Measurements from ENCODE around the gene ATG13.
"Not testable (repeated sequence)": the region's sequence is repeated elsewhere in the genome, so short reads cannot be mapped to it uniquely, and the experiment has no call there.

Gene ATG13

DNA sequence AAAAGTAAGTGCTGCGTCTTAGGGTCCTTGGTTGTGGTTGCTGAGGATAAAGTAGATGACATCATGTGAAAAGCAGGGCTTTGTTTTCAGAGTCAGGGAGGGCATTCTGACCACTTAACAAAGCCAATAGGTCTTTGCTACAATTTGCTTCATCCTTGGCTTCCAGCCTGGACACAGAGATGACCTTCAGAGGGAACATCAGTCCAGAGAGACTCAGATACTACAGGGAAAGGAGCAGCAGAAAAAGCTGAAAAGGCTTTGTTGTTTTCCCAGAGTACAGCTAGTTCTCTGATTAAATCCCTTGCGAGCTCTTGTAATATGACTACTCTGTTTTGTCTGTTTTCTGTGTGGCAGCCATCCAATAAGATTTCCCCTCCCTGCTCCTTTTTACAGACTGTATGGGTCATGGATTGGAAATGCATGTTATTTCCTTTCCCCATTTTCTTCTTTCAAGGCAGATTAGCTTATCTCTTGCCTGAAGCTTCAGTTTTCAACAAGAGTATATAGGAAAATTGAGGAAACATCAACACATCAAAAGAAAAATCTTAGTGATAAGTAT is 31.9 kb downstream of the ATG13 start:
- DNase-seq: no peak

DNA sequence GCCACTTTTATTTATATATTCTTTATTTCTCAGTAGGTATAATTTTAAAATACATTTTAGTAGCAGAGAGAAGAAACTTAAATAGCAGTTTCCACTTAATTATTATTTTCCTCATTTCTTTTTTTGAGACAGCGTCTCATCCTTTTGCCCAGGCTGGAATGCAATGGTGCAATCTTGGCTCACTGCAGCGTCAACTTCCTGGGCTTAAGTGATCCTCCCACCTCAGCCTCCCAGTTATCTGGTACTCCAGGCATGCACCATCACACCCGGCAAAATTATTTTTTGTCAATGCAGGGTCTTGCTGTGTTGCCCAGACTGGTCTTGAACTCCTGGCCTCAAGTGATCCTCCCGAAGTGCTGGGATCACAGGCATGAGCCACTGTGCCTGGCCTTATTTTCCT is 38.3 kb downstream of the ATG13 start:
- DNase-seq: no peak

DNA sequence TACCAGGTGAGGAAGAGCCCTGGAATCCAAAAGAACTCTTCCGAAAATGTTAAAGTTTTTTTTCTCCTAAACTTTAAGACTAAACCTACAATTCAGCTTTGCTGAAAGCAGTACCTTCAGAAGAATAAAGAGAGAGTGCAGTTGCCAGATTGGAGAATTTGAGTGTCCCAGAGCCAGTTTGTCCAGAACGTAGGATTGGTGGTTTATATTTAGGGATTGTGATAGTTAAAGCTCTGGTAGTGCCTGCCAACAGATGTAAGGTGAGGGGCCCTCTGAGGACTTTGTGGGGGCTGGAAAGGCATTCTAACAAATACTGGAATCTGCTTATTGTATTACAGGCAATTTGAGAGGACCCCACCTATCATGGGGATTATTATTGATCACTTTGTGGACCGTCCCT is 39.8 kb downstream of the ATG13 start:
- DNase-seq: no peak

DNA sequence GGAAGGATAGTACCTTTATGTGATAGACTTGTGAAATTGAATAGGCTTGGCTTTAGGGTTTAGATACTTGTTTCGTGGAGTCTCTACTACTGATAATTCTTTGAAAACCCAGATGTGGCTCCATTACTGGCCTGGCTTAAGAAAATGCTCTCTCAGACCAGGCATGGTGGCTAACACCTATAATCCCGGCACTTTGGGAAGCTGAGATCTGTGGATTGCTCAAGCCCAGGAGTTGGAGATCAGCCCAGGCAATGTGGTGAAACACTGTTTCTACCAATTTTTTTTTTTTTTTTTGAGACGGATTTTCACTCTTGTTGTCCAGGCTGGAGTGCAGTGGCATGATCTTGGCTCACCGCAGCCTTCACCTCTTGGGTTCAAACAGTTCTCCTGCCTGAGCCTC is 40.9 kb downstream of the ATG13 start:
- no peak for DNase-seq

DNA sequence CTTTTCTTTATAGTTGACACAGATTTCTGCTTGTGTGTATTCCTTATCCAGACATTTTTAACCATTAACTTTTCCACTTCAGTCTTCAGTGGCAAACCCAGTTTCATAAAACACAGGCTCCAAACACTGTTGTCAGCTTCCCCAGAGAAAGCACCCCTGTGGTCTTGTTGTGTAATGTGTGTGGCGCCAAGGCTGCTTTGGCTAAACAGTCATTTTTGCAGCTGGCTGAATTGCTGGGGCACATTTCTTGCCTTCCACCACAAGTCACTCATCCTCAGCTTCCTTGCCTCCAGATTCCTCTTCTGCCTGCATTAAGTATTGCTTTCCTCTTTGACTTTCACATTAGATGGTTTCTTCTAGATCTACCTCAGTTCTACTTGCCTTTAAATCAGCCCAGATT is 42.6 kb downstream of the ATG13 start:
- no peak for DNase-seq

DNA sequence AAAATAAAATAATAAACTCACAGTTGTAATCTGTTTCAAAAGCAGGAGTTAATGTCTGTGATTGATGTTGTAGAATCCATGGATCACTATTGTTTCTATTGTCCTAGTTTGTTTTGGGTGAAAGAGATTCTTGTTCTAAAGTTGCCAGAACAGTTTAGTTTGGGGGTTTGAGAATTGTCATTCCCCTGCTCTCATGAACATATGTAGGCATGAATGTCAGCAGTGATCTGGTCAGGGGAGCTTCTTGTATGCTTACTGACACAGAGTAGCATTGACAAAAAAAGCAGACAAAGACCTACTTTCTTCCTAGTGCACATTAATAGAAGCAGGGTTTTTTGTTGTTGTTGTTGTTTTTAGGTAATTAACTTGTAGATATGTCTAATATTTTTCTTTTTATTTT is 44.5 kb downstream of the ATG13 start:
- no peak for DNase-seq

DNA sequence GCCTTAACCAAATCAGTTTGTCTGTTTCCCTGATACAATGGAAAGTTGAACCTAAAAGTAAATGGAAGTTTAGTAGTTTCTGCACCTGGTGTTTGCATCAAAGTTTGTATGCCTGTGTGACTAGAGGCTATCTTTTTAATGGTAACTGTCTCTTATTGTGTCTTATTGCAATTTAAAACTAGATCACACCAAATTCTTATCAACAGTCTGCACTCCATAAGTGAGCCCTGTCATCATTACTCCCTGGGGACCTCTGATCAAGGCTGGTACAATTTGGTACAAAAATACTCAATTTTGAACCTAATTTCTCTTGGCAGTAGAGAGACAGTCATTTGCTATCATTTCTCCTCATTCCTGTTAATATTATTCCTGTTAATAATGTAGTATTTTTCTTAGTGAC is 45.0 kb downstream of the ATG13 start:
- no peak for DNase-seq

DNA sequence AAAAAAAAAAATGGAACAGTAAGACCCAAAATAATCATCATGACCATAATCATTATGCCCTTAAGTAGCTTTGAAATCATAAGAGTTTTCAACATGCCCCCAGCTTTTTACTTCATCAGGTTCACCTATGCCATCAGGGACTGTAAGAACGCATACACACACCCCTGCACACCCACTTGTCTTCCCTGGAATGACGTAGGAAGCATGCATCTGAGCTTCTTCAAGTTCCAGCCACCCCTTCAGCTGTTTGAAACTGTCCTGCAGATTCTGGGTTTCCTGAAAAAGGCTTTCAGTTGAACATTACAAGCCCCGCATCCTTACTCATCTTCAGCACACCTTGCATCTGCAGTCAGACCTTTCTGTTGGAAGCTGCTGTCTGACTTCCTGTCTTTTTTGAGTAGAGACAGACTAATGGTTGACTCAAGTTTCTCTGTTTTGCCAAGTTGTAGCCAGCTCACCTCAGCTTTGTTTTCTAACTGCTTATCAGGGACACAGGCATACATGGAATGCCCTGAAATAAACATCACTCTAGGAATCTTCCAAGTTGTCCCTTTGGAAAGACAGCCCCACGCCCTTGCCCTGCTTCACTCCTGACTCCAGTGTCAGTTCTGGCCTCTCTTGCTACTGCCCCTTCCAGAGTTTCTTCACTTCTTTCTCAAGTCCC is 46.1 kb downstream of the ATG13 start:
- DNase-seq: no peak

DNA sequence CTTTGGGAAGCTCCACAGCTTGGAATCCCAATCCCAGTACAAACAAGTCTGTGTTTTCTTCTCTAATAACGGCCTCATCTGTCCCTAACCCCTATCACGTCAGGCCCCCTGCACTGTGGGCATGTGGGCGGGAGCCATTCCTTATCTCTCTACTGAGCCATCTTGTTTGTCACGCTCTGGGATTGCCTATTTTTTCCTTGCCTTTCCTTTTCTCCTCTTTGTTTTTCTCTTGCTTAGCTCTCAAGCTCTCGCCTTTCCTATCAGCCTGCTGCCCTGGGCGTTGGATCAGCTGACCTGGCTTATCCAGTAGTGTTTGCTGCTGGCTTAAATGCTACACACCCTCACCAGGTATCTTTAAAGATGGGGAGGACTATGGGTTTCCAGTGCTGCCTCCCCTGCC is 47.3 kb downstream of the ATG13 start:
- DNase-seq: no peak

DNA sequence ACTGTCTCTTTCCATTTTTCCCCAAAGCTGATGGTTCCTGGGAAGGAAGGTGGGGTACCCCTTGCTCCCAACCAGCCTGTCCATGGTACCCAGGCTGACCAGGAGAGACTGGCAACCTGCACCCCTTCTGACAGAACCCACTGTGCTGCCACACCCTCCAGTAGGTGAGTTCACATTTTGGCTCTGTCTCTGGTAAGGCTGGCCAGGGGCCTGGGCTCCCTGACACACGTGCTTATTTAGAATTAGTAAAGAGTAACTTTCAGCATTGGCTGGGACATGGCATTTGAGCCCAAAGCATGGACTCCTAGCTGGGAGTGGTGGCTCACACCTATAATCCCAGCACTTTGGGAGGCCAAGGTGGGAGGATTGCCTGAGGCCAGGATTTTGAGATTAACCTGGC is 48.0 kb downstream of the ATG13 start:
- no peak for DNase-seq

DNA sequence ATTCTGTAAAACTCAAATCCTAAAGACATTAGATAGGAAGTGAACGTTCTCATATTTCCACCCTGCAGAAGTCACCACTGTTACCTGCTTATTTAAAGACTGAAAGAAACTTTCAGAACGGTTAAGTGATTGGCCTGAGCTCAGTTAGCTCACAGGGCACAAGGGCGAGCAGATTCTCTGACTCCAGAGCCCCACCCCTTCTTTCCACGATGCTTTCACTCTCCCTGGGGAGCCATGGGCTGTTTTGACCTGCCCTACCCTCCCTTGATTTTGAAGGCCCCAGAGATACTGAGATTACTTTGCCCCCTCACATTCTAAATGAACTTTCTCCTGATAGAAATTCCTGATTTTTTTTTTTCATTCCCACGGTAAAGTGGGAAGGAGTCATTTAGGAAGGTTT is 49.2 kb downstream of the ATG13 start:
- no peak for DNase-seq

DNA sequence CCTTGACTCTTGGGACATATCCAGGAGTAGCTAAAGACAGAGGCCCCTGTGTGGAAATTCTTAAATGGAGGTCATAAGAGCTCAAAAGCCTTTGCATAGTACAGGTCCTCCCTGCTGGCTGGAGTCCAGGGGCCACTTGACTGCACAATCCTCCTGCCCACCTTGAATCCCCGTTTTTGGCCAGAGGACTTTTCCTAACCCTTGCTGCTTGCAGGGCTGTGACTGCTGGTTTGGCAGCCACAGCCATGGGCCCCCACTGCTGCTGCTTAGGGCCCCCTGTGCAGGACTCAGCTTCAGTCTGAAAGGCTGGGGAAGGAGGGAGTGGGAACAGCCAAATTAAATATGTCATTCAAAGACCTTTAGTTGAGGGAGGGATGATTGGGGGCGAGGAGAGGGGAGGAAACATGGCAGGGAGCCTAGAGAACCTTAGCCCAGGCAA is 49.7 kb downstream of the ATG13 start:
- no peak for DNase-seq

DNA sequence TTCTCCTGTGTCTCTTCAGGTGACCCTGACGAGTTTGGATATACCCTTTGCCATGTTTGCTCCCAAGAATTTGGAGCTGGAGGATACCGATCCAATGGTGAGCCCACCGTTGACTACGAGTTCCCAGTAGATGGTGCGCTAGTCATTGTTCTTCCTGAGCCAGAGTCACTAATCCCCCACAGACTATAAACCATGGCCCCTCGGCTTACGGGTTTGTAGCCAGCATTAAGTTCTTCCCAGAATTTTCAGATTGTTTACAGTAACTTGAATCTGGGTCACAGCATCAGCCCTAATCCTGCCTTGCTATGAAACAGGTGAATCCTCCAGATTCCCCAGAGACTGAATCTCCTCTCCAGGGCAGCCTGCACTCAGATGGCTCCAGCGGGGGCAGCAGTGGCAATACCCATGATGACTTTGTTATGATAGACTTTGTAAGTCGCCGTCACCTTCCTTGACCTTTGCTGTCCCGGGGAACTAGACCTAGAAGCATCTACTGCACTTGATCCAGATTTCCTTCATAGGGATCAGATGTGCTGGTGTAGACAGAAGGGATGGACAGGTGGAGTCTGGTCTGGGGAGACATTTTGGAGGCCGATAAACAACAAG is 51.2 kb downstream of the ATG13 start:
- no peak for DNase-seq

DNA sequence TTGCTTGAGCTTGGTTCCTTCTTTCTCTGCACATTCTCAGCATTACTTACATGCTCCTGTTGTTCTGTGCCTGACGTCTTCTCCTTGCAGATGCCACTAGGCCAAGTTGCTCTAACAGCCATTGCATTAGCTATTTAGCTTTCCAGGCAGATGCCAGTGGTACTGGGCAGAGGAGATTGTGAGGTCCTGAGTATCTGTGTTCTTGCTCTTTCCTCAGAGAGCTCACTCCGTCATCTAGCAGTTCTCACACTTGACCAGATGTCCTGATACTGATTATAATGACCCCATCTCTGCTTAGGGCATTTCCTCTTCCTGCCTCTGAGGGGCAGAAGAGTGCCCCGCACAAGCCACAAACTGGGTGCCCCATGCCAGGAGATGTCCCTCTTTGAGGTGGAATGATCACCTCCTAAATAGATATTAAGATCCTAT is 52.4 kb downstream of the ATG13 start:
- no peak for DNase-seq

DNA sequence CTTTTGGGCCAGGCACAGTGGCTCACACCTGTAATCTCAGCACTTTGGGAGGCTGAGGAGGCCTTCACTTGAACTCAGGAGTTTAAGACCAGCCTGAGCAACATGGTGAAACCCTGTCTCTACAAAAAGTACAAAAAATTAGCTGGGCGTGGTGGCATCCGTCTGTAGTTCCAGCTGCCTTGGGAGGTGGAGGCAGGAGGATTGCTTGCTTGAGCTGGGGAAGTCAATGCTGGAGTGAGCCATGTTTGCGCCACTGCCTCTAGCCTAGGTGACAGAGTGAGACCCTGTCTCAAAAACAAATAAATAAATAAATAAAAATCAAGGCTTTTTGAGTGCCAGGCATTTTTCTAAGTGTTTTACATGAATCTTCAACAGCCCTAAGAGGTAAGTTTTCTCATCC is 53.2 kb downstream of the ATG13 start:
- DNase-seq: not testable (repeated sequence)

DNA sequence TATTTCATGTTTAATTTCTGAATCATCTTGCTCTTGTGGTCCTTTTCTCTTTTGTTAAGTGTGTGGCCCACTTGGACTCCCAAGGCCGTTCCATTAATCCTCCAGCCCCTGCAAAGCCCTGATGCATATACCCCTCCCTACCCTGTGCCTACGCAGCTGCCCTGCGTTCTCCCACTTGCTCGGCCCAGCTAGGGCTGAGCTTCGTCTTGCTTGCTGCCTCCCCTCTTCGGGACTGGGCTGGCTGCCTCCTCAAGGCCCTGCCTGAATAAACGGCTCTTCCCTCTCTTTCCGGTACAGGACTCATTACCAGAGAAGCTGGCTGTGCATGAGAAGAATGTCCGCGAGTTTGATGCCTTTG is 54.6 kb downstream of the ATG13 start:
- no peak for DNase-seq

DNA sequence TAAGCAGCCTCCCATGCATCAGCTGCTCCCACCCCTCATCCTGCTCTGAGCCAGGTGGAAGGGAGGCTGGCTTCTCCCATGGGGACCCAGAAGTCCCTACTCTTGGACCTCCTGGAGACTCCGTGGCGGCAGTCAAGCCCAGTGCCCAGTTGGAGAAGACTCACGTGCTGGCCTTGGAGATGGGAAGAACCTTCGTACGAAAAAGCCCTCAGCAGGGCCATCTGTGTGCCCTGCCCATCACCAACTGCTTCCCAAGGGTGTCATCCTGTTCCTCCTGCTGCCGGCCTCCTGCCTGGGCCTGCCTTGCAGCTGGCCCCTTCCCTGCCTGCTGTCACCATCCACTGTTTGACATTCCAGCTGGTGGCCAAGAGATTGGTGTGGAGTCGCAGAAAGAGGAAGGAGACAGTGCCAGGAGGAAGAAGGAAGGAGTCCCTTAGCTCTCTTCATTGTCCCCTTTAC is 55.1 kb downstream of the ATG13 start:
- no peak for DNase-seq

DNA sequence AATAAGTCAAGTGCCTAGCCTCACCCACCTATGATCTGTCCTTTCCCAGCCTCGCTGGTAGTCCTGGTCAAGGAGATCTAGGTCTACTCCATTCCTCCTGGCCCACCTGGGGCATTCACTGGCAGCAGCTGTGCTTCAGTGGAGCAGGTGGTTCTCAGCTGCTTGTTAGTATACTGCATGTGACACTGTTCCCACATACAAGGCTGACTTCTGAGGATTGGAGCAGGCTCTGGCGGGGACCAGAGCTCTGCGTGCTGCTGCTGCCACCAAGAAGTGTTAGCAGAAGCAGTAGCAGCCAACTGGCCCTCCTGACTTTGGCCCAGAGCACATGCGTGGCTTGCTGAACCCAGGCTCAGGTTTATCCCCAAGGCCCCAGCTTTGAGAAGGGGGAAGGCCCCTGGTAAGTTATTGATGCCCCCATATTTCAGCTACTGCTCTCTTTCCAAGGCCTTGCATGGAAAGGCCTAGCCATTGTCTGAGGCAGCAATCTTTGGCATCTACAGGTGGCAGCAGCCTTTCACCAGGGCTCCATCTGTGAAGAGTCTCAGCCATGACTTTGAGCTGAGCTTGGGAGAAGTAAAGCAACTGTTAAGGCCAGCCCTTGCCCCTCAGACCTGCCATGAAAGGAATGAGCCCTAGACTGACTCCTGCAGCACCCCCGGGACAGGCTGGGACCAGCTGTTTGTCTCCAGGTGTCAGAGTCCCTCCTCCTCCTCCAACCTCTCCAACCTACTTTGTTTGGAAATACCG is 56.5 kb downstream of the ATG13 start:
- no peak for DNase-seq

DNA sequence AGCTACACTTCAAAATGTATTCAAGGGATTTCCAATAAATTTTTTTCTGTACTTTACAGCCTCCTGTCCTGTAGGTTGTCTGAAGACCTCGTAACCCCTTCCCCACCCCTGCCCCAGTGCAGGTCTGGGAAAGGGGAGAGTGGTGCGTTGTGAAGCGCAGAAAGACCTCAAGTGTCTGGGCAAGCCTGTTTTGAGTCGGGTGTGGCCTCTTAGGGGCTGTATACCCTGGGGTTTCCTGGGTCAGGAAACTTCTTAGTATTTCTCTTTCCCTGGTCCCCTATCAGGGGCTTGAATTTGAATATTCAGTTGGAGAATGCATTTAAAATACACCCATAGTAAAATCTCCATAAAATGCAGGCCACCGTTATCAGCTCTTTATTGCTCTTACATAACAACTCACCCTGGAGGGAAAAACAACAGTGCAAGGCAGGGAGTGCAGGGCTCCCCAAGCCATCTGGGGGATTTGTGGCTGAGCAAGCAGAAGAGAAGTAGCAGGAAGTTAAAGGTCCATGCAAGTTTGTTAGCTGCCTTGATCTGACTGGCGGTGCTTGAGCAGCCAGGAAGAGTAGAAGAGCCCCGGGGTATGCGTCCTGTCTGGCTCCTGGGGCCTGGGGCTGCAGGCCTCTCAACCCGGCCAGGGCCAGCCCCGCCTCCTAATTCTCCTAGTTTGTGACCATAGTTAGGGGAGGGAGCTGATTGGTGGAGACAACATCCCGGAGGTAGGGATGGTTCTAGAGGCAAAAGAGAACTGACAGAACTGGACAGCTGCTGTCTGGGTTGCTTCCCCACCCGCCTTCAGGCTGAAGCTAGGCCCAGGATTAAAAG is 57.3 kb downstream of the ATG13 start:
- no peak for DNase-seq

DNA sequence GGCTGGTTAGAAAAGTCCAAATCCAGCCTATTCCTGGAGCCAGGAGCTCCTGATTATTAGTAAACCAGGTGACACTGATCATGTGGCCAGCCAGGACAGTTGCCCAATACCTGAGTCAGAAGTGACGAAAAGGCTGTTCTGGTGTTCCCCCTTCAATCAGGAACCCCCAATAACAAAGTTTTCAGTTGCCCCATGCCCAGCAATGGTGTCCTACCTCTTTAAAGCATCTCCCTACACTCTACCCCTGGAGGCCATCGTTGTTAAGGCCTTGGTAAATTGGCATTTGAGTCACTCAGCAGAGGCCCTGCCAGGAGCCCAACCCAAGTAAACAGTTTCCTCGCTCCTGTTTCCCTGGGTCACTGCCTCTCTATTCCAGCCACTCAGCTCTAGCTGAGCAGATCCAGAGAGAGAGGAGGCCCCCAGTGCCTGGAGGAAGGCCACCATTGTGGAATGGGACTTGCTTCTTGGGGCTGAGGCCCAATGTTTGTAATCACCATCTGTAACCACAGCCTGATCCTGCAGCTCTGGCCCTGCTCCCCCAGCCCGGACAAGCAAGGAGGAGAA is 58.0 kb downstream of the ATG13 start:
- no peak for DNase-seq

DNA sequence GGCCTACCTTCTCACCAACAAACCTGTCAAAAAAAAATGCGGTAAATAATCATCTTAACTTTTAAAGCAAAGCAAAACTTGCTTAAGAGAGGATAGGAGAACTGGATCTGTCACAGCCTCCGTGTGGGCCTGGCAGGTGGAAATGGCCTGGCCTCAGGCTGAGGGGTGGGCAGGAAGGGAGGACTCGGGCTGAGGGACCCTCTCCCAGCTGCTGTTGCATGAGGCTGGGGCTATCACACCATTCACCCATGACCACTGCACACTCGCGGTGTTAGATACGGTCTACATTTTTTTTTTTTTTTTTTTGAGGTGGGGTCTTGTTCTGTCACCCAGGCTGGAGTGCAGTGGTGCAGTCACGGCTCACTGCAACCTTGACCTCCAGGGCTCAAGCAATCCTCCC is 58.6 kb downstream of the ATG13 start:
- DNase-seq: no peak

DNA sequence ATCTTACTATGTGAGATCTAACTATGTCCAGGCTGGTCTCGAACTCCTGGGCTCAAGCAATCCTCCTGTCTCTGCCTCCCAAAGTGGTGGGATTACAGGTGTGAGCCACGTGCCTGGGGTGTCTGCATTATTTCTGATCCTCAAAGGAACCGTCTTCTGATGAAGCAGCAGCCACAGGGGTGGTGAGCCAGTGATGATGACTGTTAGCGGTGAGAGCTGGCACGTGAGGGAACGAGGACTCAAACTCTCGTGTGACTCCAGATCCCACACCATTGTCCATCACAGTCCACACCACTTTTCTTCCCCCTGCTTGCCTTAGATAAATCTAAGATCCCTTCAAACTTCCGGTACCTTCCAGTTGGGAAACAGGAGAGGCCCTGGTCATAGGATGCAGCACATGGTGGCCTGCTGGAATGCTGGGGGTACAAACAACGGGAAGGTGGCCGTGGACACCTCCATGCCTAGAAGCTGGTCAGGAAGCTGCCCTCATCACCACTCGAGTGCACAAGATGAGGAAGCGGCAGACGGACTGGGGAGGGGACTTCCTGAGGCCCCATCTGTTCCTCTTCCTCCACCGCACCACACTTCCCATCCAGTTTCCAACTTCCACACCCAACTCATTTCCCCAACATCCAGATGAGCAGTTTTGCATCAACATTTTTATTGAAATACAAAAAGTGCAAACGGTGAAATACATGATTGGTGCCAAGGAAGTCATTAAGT is 59.2 kb downstream of the ATG13 start:
- no peak for DNase-seq

All from activated CD4-positive, alpha-beta T cell treated with anti-CD3 and anti-CD28 coated beads, Interleukin-2, amount 50 U/mL, for 16 hours (primary cell).